DOHH2 (cell line): ENCODE results near the gene EXOSC7.

Experiments used
- H3F3A ChIP-seq: fragments of 200-600 bp; sonication (generic), shearing (Covaris generic); 2 replicates; pipeline ENCODE4 v1.6.0; 2016; ENCODE audit warnings: antibody characterized with exemption, mild to moderate bottlenecking; ENCODE audit not compliant: control insufficient read depth, insufficient read depth
- H3K27ac ChIP-seq: fragments of 200-600 bp; sonication (generic); 2 replicates; pipeline ENCODE4 v1.5.1; 2014; ENCODE audit warnings: low read depth, mild to moderate bottlenecking, low read length, moderate library complexity
- H3K27me3 ChIP-seq: fragments of 200-600 bp; sonication (generic); 2 replicates; pipeline ENCODE4 v1.6.1; 2014; ENCODE audit warnings: mild to moderate bottlenecking, low read length, mixed read lengths; ENCODE audit not compliant: control insufficient read depth
- H3K36me3 ChIP-seq: fragments of 200-600 bp; sonication (generic); 2 replicates; pipeline ENCODE4 v1.6.1; 2014; ENCODE audit warnings: mild to moderate bottlenecking, low read length, moderate library complexity, mixed read lengths; ENCODE audit not compliant: control insufficient read depth
- H3K4me1 ChIP-seq: fragments of 200-600 bp; sonication (generic); 2 replicates; pipeline ENCODE4 v1.6.1; 2014; ENCODE audit warnings: mild to moderate bottlenecking, low read length, mixed read lengths; ENCODE audit not compliant: control insufficient read depth
- H3K4me2 ChIP-seq: fragments of 200-600 bp; sonication (generic); 2 replicates; pipeline ENCODE4 v1.6.0; 2014; ENCODE audit warnings: mild to moderate bottlenecking, low read length, moderate library complexity
- H3K4me3 ChIP-seq: fragments of 200-600 bp; sonication (generic); 2 replicates; pipeline ENCODE4 v1.5.1; 2014; ENCODE audit warnings: mild to moderate bottlenecking, low read length, mixed read lengths
- H3K79me2 ChIP-seq: fragments of 200-600 bp; sonication (generic); 2 replicates; pipeline ENCODE4 v1.6.1; 2014; ENCODE audit warnings: mild to moderate bottlenecking, low read length, mixed read lengths; ENCODE audit not compliant: control insufficient read depth
- H3K9me2 ChIP-seq: fragments of 200-600 bp; sonication (generic); replicated peaks from 2 replicates; pipeline ENCODE4 v1.6.1; 2014; ENCODE audit warnings: mild to moderate bottlenecking, low read length, mixed read lengths; ENCODE audit not compliant: control insufficient read depth
- H3K9me3 ChIP-seq: fragments of 200-600 bp; sonication (generic); 2 replicates; pipeline ENCODE4 v1.6.1; 2014; ENCODE audit warnings: antibody characterized with exemption, low read length, mixed read lengths; ENCODE audit not compliant: control insufficient read depth, insufficient read depth
- H4K20me1 ChIP-seq: fragments of 200-600 bp; sonication (generic); 2 replicates; pipeline ENCODE4 v1.6.0; 2014; ENCODE audit warnings: low read depth, mild to moderate bottlenecking, antibody characterized with exemption, low read length, moderate library complexity; ENCODE audit not compliant: control insufficient read depth, insufficient read depth
- CTCF ChIP-seq: fragments of 200-600 bp; sonication (generic); IDR thresholded peaks from one replicate; pipeline ENCODE4 v1.5.1; 2014; ENCODE audit warnings: antibody characterized with exemption, mild to moderate bottlenecking, low read depth, low read length; ENCODE audit not compliant: poor library complexity, severe bottlenecking
- EZH2phosphoT487 ChIP-seq: fragments of 200-600 bp; sonication (generic); IDR thresholded peaks from 2 replicates; pipeline ENCODE4 v1.6.1; 2017; ENCODE audit warnings: borderline replicate concordance, mild to moderate bottlenecking, antibody characterized with exemption, low read length, moderate library complexity, mixed read lengths

EXOSC7 gene

GRCh38 chr3:44932986-44933944 is 42.8 kb upstream of the EXOSC7 start:
- no peak overlapping the region for H3K4me3 ChIP-seq
- no peak overlapping the region for H3K27ac ChIP-seq
- no peaks in the 10 kb centered on the region for H3K27me3 ChIP-seq
- H3K4me2 ChIP-seq: no peak overlapping the region
- H3K9me3 ChIP-seq: no peaks in the 10 kb centered on the region
- no peaks in the 10 kb centered on the region for H4K20me1 ChIP-seq
- no peak for TF ChIP-seq CTCF
- no peak for TF ChIP-seq EZH2phosphoT487
- no peaks in the 10 kb centered on the region for H3K79me2 ChIP-seq
- no peaks in the 10 kb centered on the region for H3F3A ChIP-seq
- no peaks in the 10 kb centered on the region for H3K9me2 ChIP-seq
- H3K4me1 ChIP-seq: no peaks in the 10 kb centered on the region
- peaks cover 26% of the 10 kb centered on the region for H3K36me3 ChIP-seq

GRCh38 chr3:44939581-44940036 is 36.4 kb upstream of the EXOSC7 start:
- H3K9me2 ChIP-seq: no peaks in the 10 kb centered on the region
- H3K4me3 ChIP-seq: no peak overlapping the region
- H3K27me3 ChIP-seq: no peaks in the 10 kb centered on the region
- H3K9me3 ChIP-seq: no peaks in the 10 kb centered on the region
- H3F3A ChIP-seq: no peaks in the 10 kb centered on the region
- no peak for TF ChIP-seq CTCF
- H3K4me2 ChIP-seq: no peak overlapping the region
- no peaks in the 10 kb centered on the region for H4K20me1 ChIP-seq
- no peak overlapping the region for H3K27ac ChIP-seq
- no peaks in the 10 kb centered on the region for H3K79me2 ChIP-seq
- peaks cover 37% of the 10 kb centered on the region for H3K36me3 ChIP-seq
- H3K4me1 ChIP-seq: no peaks in the 10 kb centered on the region

GRCh38 chr3:44942202-44942921 is 33.7 kb upstream of the EXOSC7 start:
- Histone ChIP-seq H4K20me1 (no peaks in the 10 kb centered on the region), H3K36me3 (peaks cover 36% of the 10 kb centered on the region), H3K9me2 (no peaks in the 10 kb centered on the region), H3K79me2 (no peaks in the 10 kb centered on the region), H3K9me3 (no peaks in the 10 kb centered on the region), H3K4me1 (no peaks in the 10 kb centered on the region), H3K27ac (no peak overlapping the region), H3F3A (no peaks in the 10 kb centered on the region), H3K4me2 (no peak overlapping the region), H3K4me3 (no peak overlapping the region), H3K27me3 (no peaks in the 10 kb centered on the region)
- no peak for TF ChIP-seq EZH2phosphoT487
- no peak for TF ChIP-seq CTCF
